ENCODE measurements around the gene DNAJC27. TPM values are rescaled to one million over a fixed set of nuclear protein-coding genes. Genes with fewer than 3 reads are reported as not detected.

DNAJC27 gene
- total and polyA plus RNA-seq, 9 of the 15 experiments (the other 6 are each of a cell fraction or from before 2014, with no cell fraction given): 0.53 to 5.9 (median 3.0) TPM

DNA sequence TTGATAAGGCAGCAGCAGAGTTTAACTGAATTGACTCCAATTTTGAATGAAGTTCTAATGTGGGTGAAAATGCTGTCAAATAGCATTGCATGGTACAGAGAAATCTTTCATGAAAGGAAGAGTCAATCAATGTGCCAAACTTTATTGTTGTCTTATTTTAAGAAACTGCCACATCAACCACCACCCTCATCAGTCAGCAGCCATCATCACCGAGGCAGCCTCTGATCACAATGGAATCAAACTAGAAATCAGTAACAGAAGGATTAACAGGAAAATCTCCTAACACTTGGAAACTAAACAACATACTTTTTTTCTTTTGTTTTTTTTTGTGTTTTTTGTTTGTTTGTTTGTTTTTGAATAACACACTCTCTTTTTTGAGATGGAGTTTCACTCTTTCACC, 9.9 kb downstream of the DNAJC27 start (continued):
- TF ChIP-seq, protein P1, sequence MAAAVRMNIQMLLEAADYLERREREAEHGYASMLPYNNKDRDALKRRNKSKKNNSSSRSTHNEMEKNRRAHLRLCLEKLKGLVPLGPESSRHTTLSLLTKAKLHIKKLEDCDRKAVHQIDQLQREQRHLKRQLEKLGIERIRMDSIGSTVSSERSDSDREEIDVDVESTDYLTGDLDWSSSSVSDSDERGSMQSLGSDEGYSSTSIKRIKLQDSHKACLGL (CRISPR knock-in tag; IDR thresholded peaks at IDR 0.05; ENCODE audit: borderline replicate concordance, poor library complexity, severe bottlenecking): no peak
- TF ChIP-seq POLR2G (IDR thresholded peaks at IDR 0.05; ENCODE audit: low read depth, low read length) (no peak), BRF1 (IDR thresholded peaks at IDR 0.05; ENCODE audit: borderline replicate concordance, extremely low read depth, insufficient read length) (no peak), CAMTA2 (CRISPR knock-in tag; conservative IDR thresholded peaks at IDR 0.05) (no peak), ZNF717 (CRISPR knock-in tag; IDR thresholded peaks at IDR 0.05) (no peak), ZNF274 (IDR thresholded peaks at IDR 0.05; ENCODE audit: borderline replicate concordance, low read depth, low read length) (no peak), TSC22D4 (tag; IDR thresholded peaks at IDR 0.05) (no peak), ZNF830 (CRISPR knock-in tag; IDR thresholded peaks at IDR 0.05) (no peak)

DNA sequence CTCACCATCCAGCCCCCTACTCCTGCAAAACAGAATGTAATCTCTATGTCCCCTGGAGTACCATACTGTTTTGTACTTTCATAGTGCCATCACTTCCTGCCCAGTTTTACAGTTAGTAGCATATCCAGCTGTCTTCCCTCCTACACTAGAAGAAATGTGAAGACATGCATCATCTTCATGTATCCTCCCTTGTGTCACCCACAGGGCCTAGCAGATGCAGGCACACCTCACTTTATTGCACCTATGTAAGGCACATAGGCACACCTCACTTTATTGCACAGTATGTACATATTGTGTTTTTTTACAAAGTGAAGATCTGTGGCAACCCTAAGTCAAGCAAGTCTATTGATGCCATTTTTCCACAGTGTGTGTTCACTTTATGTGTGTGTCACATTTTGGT, 12.0 kb downstream of the DNAJC27 start:
- Histone ChIP-seq H3K9me3 (replicated peaks; ENCODE audit: control insufficient read depth, insufficient read depth, low read depth, low read length) (no peaks in the 10 kb centered on the region), H3K36me3 (ENCODE audit: control insufficient read depth, insufficient read depth, low read length) (peaks cover 58% of the 10 kb centered on the region), H3K79me2 (ENCODE audit: control insufficient read depth, insufficient read depth, low read length) (no peaks in the 10 kb centered on the region), H2AFZ (ENCODE audit: low read depth, low read length) (no peak overlapping the region), H3K27ac (ENCODE audit: extremely low read depth, low read depth, low read length) (no peak overlapping the region), H3K27me3 (ENCODE audit: control insufficient read depth in 2 of 2, insufficient read depth in 2 of 2, low read length in 2 of 2) (no peaks in the 10 kb centered on the region), H4K20me1 (replicated peaks; ENCODE audit: control insufficient read depth, insufficient read depth, low read length) (no peaks in the 10 kb centered on the region), H3K4me3 (no peak overlapping the region), H3K9me1 (ENCODE audit: control insufficient read depth, insufficient read depth, low read length) (no peaks in the 10 kb centered on the region), H3K4me2 (ENCODE audit: insufficient read depth, low read length) (no peak overlapping the region), H3K9ac (ENCODE audit: insufficient read depth in 1 of 2, low read depth in 2 of 2, low read length in 2 of 2) (no peak overlapping the region), H3K4me1 (replicated peaks in 1 of 2; ENCODE audit: control insufficient read depth in 2 of 2, insufficient read depth in 2 of 2, low read length in 2 of 2) (no peaks in the 10 kb centered on the region)
- intact Hi-C loops (cut with micrococcal nuclease): no loop called here
- no peak for DNase-seq (ENCODE audit: extremely low read depth in 1 of 4, low spot score in 3 of 4)
- CTCF ChIA-PET (ENCODE audit: low intra/inter-chr PET ratio): no interaction called here
- in situ Hi-C loops (cut with MboI): no loop called here
- ATAC-seq: no peak
- no TSS peak for BruUV-seq (replicated peaks)
- POLR2A ChIA-PET: interaction anchor here (0.6 to 1.1 kb wide), 3 partner anchors 16 to 1257 kb away, joined by 3 read pairs; no protein-coding TSS in a partner anchor
- FAIRE-seq: no peak
- TF ChIP-seq GTF2A2 (tag; IDR thresholded peaks at IDR 0.05) (no peak), ELF2 (CRISPR knock-in tag; IDR thresholded peaks at IDR 0.05) (no peak), SPI1 (IDR thresholded peaks at IDR 0.05; ENCODE audit: borderline replicate concordance, low read depth, low read length) (no peak), ZNF146 (CRISPR knock-in tag; IDR thresholded peaks at IDR 0.05; ENCODE audit: unreplicated experiment) (no peak), HDAC6 (IDR thresholded peaks at IDR 0.05; ENCODE audit: low read depth, low read length) (no peak), EP300 (IDR thresholded peaks at IDR 0.05; ENCODE audit: low read length) (no peak), ZNF778 (CRISPR knock-in tag; IDR thresholded peaks at IDR 0.05) (no peak), SRF (CRISPR knock-in tag; IDR thresholded peaks at IDR 0.05) (no peak)
- TF ChIP-seq, protein P2, sequence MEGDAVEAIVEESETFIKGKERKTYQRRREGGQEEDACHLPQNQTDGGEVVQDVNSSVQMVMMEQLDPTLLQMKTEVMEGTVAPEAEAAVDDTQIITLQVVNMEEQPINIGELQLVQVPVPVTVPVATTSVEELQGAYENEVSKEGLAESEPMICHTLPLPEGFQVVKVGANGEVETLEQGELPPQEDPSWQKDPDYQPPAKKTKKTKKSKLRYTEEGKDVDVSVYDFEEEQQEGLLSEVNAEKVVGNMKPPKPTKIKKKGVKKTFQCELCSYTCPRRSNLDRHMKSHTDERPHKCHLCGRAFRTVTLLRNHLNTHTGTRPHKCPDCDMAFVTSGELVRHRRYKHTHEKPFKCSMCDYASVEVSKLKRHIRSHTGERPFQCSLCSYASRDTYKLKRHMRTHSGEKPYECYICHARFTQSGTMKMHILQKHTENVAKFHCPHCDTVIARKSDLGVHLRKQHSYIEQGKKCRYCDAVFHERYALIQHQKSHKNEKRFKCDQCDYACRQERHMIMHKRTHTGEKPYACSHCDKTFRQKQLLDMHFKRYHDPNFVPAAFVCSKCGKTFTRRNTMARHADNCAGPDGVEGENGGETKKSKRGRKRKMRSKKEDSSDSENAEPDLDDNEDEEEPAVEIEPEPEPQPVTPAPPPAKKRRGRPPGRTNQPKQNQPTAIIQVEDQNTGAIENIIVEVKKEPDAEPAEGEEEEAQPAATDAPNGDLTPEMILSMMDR (IDR thresholded peaks at IDR 0.05 in 2 of 3, conservative IDR thresholded peaks at IDR 0.05 in 1 of 3; ENCODE audit: insufficient read depth in 2 of 3, low read depth in 1 of 3, low read length in 3 of 3): no peak
- TF ChIP-seq, protein P3, sequence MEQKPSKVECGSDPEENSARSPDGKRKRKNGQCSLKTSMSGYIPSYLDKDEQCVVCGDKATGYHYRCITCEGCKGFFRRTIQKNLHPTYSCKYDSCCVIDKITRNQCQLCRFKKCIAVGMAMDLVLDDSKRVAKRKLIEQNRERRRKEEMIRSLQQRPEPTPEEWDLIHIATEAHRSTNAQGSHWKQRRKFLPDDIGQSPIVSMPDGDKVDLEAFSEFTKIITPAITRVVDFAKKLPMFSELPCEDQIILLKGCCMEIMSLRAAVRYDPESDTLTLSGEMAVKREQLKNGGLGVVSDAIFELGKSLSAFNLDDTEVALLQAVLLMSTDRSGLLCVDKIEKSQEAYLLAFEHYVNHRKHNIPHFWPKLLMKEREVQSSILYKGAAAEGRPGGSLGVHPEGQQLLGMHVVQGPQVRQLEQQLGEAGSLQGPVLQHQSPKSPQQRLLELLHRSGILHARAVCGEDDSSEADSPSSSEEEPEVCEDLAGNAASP (IDR thresholded peaks at IDR 0.05): no peak
- TF ChIP-seq, protein P4, sequence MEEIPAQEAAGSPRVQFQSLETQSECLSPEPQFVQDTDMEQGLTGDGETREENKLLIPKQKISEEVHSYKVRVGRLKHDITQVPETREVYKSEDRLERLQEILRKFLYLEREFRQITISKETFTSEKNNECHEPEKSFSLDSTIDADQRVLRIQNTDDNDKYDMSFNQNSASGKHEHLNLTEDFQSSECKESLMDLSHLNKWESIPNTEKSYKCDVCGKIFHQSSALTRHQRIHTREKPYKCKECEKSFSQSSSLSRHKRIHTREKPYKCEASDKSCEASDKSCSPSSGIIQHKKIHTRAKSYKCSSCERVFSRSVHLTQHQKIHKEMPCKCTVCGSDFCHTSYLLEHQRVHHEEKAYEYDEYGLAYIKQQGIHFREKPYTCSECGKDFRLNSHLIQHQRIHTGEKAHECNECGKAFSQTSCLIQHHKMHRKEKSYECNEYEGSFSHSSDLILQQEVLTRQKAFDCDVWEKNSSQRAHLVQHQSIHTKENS (CRISPR knock-in tag; IDR thresholded peaks at IDR 0.05): no peak

Data from K562 (cell line).